ENCODE results near the gene ARFGEF3.

The ARFGEF3 gene

DNA sequence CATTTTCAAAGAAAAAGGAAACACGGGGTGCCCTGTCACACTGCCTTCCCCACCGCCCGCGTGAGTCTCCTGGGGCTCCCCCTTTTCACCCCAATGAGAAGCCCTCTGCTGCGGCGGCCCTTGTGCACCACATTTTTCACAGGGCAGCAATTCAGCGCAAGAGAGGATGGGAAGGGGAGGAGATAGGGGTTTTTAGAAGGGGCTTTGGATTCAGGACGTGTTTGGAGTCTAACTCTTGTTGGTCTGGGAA is 726 bp upstream of the ARFGEF3 start:
- TF ChIP-seq, protein P1, sequence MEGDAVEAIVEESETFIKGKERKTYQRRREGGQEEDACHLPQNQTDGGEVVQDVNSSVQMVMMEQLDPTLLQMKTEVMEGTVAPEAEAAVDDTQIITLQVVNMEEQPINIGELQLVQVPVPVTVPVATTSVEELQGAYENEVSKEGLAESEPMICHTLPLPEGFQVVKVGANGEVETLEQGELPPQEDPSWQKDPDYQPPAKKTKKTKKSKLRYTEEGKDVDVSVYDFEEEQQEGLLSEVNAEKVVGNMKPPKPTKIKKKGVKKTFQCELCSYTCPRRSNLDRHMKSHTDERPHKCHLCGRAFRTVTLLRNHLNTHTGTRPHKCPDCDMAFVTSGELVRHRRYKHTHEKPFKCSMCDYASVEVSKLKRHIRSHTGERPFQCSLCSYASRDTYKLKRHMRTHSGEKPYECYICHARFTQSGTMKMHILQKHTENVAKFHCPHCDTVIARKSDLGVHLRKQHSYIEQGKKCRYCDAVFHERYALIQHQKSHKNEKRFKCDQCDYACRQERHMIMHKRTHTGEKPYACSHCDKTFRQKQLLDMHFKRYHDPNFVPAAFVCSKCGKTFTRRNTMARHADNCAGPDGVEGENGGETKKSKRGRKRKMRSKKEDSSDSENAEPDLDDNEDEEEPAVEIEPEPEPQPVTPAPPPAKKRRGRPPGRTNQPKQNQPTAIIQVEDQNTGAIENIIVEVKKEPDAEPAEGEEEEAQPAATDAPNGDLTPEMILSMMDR (IDR thresholded peaks at IDR 0.05; ENCODE audit: low read depth, low read length), result no peak
- no peak for DNase-seq (ENCODE audit: low read depth in 2 of 2)
- H3K4me3 ChIP-seq (replicated peaks in 1 of 2; ENCODE audit: low read depth in 2 of 2, low read length in 2 of 2), result no peak overlapping the region

DNA sequence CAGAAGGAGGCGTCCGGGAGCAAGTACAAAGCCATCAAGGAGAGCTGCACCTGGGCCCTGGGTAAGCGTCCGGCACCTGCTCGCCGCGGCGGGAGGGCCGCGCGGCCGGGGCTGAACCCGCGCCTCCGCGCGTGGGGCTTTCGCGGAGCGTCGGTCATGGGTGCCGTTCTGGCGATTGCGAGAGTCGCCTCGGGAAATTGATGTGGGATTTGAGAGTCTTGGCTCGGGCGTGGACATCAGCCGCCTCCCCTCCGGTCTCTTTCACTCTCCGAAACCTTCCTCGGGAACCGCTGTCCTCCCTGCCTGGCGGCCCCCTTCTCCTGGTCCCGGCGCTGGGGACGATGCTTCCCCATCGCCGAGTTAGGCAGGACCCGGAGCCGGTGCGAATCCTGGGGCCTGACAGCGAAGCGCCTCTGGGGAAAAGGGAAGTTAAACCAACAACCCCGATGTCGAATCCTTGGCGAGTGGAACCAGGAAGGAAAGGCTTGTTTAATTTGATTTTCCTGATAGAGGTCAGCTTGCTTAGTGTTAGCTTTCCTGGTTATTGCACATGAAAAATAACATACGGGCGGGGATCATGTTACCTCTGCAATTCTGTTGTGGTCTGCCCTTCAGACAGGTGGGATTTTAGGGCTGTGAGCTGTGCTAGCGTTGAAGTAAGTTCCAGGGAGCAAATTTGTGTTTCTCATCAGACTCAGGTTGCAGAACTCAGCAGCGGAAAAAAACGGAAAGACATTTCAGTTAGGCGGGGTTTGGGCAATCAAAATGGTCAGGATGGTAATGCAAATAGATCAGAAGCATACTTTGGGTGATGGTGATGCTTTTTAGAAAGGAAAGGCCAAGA is 594 bp downstream of the ARFGEF3 start:
- DNase-seq (ENCODE audit: low read depth in 2 of 2), result no peak
- TF ChIP-seq, protein P1 (IDR thresholded peaks at IDR 0.05; ENCODE audit: low read depth, low read length), result no peak
- H3K4me3 ChIP-seq (replicated peaks in 1 of 2; ENCODE audit: low read depth in 2 of 2, low read length in 2 of 2), result peak overlapping the region; percentile 35 to 46

DNA sequence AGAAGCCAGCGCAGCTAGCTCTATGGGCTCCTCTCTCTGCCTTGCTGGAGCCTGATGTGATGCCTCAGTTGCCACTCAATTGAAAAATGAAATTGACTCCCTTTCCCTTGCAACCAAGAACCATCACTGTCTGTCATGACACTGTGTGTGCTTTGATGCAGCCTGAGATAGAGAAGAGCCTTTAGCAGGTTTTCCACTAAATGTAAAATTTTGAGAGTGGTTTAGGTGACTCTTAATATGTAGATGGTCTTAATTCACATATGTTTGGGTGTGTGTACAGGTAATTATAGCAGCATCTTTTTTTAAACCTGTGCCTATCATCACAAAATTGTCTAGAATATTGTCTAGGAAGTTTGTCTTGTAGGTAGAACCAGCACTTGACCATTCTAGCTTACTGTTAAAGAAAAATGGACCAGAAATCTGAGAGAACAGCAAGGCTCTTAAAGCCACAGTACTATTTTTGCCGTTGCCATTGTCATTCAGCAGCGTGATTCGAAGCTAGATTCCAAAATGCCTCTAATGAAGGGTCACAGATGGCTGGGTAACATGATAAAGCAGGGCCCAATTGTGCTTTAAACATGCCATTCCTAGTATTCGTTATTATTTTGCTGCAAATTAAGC is 1.3 kb downstream of the ARFGEF3 start:
- TF ChIP-seq, protein P1 (IDR thresholded peaks at IDR 0.05; ENCODE audit: low read depth, low read length), result no peak
- no peak for DNase-seq (ENCODE audit: low read depth in 2 of 2)
- H3K4me3 ChIP-seq (replicated peaks in 1 of 2; ENCODE audit: low read depth in 2 of 2, low read length in 2 of 2), result no peak overlapping the region

DNA sequence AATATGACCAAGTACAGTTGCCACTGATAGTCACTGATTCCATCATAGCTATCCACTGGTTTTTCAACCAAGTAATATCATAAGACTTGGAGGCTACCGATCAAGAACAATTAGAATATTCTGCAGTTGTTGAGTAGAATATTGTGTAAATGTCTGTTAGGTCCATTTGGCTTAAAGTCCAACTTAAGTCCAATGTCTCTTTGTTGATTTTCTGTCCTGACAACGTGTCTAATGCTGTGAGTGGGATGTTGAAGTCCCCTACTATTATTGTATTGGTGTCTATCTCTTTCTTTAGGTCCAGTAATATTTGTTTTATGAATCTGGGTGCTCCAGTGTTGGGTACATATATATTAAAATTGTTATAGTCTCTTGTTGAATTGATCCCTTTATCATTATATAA is 13.9 kb downstream of the ARFGEF3 start:
- TF ChIP-seq, protein P1 (IDR thresholded peaks at IDR 0.05; ENCODE audit: low read depth, low read length), result no peak
- H3K4me3 ChIP-seq (replicated peaks in 1 of 2; ENCODE audit: low read depth in 2 of 2, low read length in 2 of 2), result no peak overlapping the region

DNA sequence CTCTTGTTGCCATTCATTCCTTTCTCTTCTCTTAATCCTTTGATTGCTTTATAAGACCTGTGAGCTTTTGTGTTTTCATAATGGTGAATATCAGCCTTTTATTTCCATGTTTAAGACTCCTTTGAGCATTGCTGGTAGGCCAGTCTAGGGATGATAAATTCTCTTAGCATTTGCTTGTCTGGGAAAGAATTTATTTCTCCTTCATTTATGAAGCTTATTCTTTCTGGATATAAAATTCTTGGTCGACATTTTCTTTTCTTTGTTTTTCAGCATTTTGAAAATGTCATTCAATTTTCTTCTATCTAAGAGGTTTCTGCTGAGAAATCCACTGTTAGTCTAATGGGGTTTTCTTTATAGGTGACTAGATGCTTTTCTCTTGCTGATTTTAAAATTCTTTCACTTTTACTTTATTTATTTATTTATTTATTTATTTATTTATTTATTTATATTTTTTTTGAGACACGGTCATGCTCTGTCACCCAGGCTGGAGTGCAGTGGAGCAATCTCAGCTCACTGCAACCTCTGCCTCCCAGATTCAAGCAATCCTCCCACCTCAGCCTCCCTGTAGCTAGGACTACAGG is 15.0 kb downstream of the ARFGEF3 start:
- H3K4me3 ChIP-seq (replicated peaks in 1 of 2; ENCODE audit: low read depth in 2 of 2, low read length in 2 of 2), result no peak overlapping the region
- TF ChIP-seq, protein P1 (IDR thresholded peaks at IDR 0.05; ENCODE audit: low read depth, low read length), result no peak
- DNase-seq (ENCODE audit: low read depth in 2 of 2), result no peak

More for the DNA sequence above, 13.9 kb downstream of the ARFGEF3 start:
- no peak for DNase-seq (ENCODE audit: low read depth in 2 of 2)

DNA sequence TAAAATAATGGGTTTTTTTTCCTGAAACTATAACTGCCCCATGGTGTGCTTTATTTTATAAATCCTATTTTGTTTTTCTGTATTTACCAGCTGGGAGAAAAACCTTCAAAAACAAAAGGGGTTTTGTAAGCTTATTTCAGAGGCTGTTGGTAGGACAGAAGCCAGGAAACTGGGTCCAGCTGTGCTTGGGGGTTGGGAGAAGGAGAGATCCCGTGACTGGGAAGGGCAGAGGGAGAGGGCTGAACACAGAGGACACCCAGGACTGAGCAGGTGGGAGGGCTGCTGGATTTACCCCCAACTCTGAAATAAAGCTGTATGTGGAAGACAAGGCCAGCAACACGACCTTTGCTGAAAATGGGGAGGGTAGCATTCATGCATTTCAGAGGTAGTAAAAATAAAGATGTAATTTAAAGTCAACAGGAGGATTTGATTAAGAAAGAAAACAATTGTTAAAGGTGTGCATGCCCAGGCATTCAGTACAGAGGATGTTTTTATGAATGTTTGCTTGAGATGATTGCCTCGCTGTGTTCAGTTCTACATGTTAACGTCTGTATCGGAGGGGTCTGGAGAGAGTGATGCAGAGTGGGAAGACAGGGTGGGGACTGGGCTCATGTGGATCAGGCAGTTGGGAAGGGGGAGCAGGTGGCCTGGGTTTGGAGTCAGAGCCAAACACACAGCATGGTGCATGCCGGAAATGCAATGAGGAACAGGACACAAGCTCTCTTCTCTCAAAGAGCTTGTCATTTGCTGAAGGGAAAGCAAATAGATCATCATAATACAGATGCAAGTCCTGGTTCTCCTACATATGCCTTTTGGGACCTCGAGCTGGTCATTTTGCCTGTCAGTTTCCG is 21.4 kb downstream of the ARFGEF3 start:
- no peak for DNase-seq (ENCODE audit: low read depth in 2 of 2)
- H3K4me3 ChIP-seq (replicated peaks in 1 of 2; ENCODE audit: low read depth in 2 of 2, low read length in 2 of 2), result no peak overlapping the region
- TF ChIP-seq, protein P1 (IDR thresholded peaks at IDR 0.05; ENCODE audit: low read depth, low read length), result no peak

Measured in cardiac fibroblast (primary cell).